A673 (cell line): Measurements from ENCODE around the gene ZNF408. TPM values are rescaled to one million over a fixed set of nuclear protein-coding genes. Genes with fewer than 3 reads are reported as not detected.

ENCODE experiments used
- BruUV-seq: library from RNA; stranded (reverse); fragments of 400-500 nt; replicated peaks from 2 replicates; lab custom pipeline; 2021; lab: Mats Ljungman, UMichigan
- CTCF ChIA-PET: fragments of 300-600 bp; sonication (Branson Sonifier 250); formaldehyde crosslinking; loops from one replicate; lab custom pipeline; 2022; ENCODE audit warnings: antibody characterized with exemption; lab: Charles Lee
- POLR2A ChIA-PET: fragments of 300-600 bp; sonication (Branson Sonifier 250); formaldehyde crosslinking; loops from one replicate; lab custom pipeline; 2022; ENCODE audit warnings: antibody characterized with exemption; ENCODE audit not compliant: low non-redundant PET; lab: Charles Lee
- DNase-seq: peaks from one replicate; pipeline ENCODE4 v3.0.0-alpha.2; 2015; ENCODE audit warnings: low spot score
- H3K27ac ChIP-seq: fragments of 200-600 bp; sonication (generic); 2 replicates; pipeline ENCODE4 v1.5.1; 2016; ENCODE audit warnings: mixed run types, low read depth, mild to moderate bottlenecking, mixed read lengths, antibody characterized with exemption, low read length; ENCODE audit not compliant: poor library complexity, severe bottlenecking
- H3K27me3 ChIP-seq: fragments of 200-600 bp; sonication (generic); replicated peaks from 2 replicates; pipeline ENCODE4 v1.6.1; 2017; ENCODE audit warnings: mixed run types, low read depth, mild to moderate bottlenecking, mixed read lengths, antibody characterized with exemption, low read length; ENCODE audit not compliant: insufficient read depth, poor library complexity
- H3K36me3 ChIP-seq: fragments of 200-600 bp; sonication (generic); 2 replicates; pipeline ENCODE4 v1.6.1; 2016; ENCODE audit warnings: mixed run types, mild to moderate bottlenecking, mixed read lengths, antibody characterized with exemption, low read length; ENCODE audit not compliant: insufficient read depth, poor library complexity, severe bottlenecking
- H3K4me1 ChIP-seq: fragments of 200-600 bp; sonication (generic); 2 replicates; pipeline ENCODE4 v1.6.1; 2017; ENCODE audit warnings: mixed run types, mild to moderate bottlenecking, mixed read lengths, antibody characterized with exemption, low read length; ENCODE audit not compliant: insufficient read depth, poor library complexity, severe bottlenecking
- H3K4me3 ChIP-seq: fragments of 200-600 bp; sonication (generic); 2 replicates; pipeline ENCODE4 v1.5.1; 2016; ENCODE audit warnings: low read depth, mixed run types, mild to moderate bottlenecking, mixed read lengths, low read length; ENCODE audit not compliant: poor library complexity, severe bottlenecking
- H3K9me3 ChIP-seq: fragments of 200-600 bp; sonication (generic); 2 replicates; pipeline ENCODE4 v1.6.1; 2016; ENCODE audit warnings: mixed run types, low read depth, mild to moderate bottlenecking, mixed read lengths, antibody characterized with exemption, low read length; ENCODE audit not compliant: poor library complexity, severe bottlenecking
- CTCF ChIP-seq: fragments of 300-800, 200-600 bp; sonication (generic); conservative IDR thresholded peaks from 2 replicates; pipeline ENCODE4 v1.5.1; 2017; ENCODE audit warnings: low read depth, mild to moderate bottlenecking, antibody characterized with exemption, low read length, moderate library complexity, mixed read lengths
- EZH2 ChIP-seq: fragments of 200-600 bp; sonication (generic); IDR thresholded peaks from 2 replicates; pipeline ENCODE4 v1.6.1; 2017; ENCODE audit warnings: borderline replicate concordance, low read depth, mild to moderate bottlenecking, mixed read lengths, antibody characterized with exemption, low read length; ENCODE audit not compliant: poor library complexity, severe bottlenecking
- intact Hi-C: fragments of 100-400 bp; cut with micrococcal nuclease; formaldehyde crosslinking; loops from one replicate; pipeline ENCODE4 v1.10.0; 2022; ENCODE audit not compliant: unreplicated experiment
- total RNA-seq: library from RNA; stranded (reverse); gene quantifications from 2 replicates; pipeline ENCODE4 v1.2.3, GENCODE V29; 2021

ZNF408 gene
- total RNA-seq, 1 experiment from 2014 or later: 40.1 TPM

- no TSS peak for BruUV-seq
- no peak for DNase-seq
- peaks cover 53% of the 10 kb centered on the region for H3K36me3 ChIP-seq
- H3K9me3 ChIP-seq: no peaks in the 10 kb centered on the region
- CTCF ChIA-PET: no interaction called here
- no peaks in the 10 kb centered on the region for H3K4me1 ChIP-seq
- H3K27me3 ChIP-seq: no peaks in the 10 kb centered on the region
- H3K27ac ChIP-seq: no peak overlapping the region
- intact Hi-C loops: no loop called here
- TF ChIP-seq EZH2: no peak
- TF ChIP-seq CTCF: no peak
- no peak overlapping the region for H3K4me3 ChIP-seq
- POLR2A ChIA-PET: no interaction called here
Observed at GRCh38 chr11:46665356-46665755, 35.5 kb upstream of the ZNF408 start.

DNA sequence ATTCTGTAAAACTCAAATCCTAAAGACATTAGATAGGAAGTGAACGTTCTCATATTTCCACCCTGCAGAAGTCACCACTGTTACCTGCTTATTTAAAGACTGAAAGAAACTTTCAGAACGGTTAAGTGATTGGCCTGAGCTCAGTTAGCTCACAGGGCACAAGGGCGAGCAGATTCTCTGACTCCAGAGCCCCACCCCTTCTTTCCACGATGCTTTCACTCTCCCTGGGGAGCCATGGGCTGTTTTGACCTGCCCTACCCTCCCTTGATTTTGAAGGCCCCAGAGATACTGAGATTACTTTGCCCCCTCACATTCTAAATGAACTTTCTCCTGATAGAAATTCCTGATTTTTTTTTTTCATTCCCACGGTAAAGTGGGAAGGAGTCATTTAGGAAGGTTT lies 34.3 kb upstream of the ZNF408 start:
- Histone ChIP-seq H3K9me3 (no peaks in the 10 kb centered on the region), H3K27ac (no peak overlapping the region), H3K27me3 (no peaks in the 10 kb centered on the region), H3K36me3 (peaks cover 64% of the 10 kb centered on the region), H3K4me3 (no peak overlapping the region), H3K4me1 (no peaks in the 10 kb centered on the region)
- intact Hi-C loops: no loop called here
- TF ChIP-seq CTCF (no peak), EZH2 (no peak)
- ChIA-PET CTCF (no interaction called here), POLR2A (interaction anchor here (0.6 kb wide), 1 partner anchor 153 kb away, joined by 3 read pairs; no protein-coding TSS in a partner anchor)
- no peak for DNase-seq
- no TSS peak for BruUV-seq

DNA sequence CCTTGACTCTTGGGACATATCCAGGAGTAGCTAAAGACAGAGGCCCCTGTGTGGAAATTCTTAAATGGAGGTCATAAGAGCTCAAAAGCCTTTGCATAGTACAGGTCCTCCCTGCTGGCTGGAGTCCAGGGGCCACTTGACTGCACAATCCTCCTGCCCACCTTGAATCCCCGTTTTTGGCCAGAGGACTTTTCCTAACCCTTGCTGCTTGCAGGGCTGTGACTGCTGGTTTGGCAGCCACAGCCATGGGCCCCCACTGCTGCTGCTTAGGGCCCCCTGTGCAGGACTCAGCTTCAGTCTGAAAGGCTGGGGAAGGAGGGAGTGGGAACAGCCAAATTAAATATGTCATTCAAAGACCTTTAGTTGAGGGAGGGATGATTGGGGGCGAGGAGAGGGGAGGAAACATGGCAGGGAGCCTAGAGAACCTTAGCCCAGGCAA lies 33.8 kb upstream of the ZNF408 start:
- no peak for TF ChIP-seq EZH2
- TF ChIP-seq CTCF: no peak
- CTCF ChIA-PET: no interaction called here
- H3K4me3 ChIP-seq: no peak overlapping the region
- no TSS peak for BruUV-seq
- intact Hi-C loops: no loop called here
- POLR2A ChIA-PET: interaction anchor here (0.6 kb wide), 1 partner anchor 152 kb away, joined by 3 read pairs; no protein-coding TSS in a partner anchor
- no peaks in the 10 kb centered on the region for H3K4me1 ChIP-seq
- no peaks in the 10 kb centered on the region for H3K27me3 ChIP-seq
- no peak for DNase-seq
- H3K9me3 ChIP-seq: no peaks in the 10 kb centered on the region
- no peak overlapping the region for H3K27ac ChIP-seq
- H3K36me3 ChIP-seq: peaks cover 63% of the 10 kb centered on the region
